ENCODE data around the gene TBC1D22B. TPM values are rescaled to one million over a fixed set of nuclear protein-coding genes. Genes with fewer than 3 reads are reported as not detected.
A peak's percentile ranks its signal among the peaks of the same experiment; 100 is the strongest.

Gene TBC1D22B
- total and polyA plus RNA-seq, 12 donors, result 7.4 to 21.9 (median 15.7) TPM

DNA sequence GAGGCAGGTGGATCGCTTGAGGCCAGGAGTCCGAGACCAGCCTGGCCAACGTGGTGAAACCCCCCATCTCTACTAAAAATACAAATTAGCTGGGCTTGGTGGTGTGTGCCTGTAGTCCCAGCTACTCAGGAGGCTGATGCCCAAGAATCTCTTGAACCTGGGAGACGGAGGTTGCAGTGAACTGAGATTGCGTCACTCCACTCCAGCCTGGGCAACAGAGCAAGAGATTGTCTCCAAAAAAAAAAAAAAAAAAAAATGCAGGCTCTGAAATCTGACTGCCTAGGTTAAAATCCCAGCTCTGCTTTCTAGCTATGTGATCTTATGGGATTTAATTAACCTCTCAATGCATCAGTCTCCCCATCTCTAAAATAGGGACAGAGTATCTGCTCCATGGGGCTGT lies 3.6 kb downstream of the TBC1D22B start:
- Histone ChIP-seq H3K36me3 (replicated peaks in 1 of 2) (no peaks in the 10 kb centered on the region), H3K4me3 (no peak overlapping the region), H3K27ac (no peak overlapping the region), H3K27me3 (no peaks in the 10 kb centered on the region), H3K9me3 (replicated peaks in 1 of 3) (no peaks in the 10 kb centered on the region), H3K4me1 (replicated peaks in 1 of 2) (peaks cover 10 to 38% of the 10 kb centered on the region in 2 donors)
- DNase-seq, result peak in 1 of 7 donors; percentile 60
- intact Hi-C loops (cut with DNase I), result no loop called here
- no peak for TF ChIP-seq POLR2A (IDR thresholded peaks at IDR 0.05)
- TF ChIP-seq, protein P1, sequence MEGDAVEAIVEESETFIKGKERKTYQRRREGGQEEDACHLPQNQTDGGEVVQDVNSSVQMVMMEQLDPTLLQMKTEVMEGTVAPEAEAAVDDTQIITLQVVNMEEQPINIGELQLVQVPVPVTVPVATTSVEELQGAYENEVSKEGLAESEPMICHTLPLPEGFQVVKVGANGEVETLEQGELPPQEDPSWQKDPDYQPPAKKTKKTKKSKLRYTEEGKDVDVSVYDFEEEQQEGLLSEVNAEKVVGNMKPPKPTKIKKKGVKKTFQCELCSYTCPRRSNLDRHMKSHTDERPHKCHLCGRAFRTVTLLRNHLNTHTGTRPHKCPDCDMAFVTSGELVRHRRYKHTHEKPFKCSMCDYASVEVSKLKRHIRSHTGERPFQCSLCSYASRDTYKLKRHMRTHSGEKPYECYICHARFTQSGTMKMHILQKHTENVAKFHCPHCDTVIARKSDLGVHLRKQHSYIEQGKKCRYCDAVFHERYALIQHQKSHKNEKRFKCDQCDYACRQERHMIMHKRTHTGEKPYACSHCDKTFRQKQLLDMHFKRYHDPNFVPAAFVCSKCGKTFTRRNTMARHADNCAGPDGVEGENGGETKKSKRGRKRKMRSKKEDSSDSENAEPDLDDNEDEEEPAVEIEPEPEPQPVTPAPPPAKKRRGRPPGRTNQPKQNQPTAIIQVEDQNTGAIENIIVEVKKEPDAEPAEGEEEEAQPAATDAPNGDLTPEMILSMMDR (IDR thresholded peaks at IDR 0.05), result no peak
- WGBS, 4 donors, result 83 to 89% (median 86%) methylated on average over 5 of the region's 5 CpGs

DNA sequence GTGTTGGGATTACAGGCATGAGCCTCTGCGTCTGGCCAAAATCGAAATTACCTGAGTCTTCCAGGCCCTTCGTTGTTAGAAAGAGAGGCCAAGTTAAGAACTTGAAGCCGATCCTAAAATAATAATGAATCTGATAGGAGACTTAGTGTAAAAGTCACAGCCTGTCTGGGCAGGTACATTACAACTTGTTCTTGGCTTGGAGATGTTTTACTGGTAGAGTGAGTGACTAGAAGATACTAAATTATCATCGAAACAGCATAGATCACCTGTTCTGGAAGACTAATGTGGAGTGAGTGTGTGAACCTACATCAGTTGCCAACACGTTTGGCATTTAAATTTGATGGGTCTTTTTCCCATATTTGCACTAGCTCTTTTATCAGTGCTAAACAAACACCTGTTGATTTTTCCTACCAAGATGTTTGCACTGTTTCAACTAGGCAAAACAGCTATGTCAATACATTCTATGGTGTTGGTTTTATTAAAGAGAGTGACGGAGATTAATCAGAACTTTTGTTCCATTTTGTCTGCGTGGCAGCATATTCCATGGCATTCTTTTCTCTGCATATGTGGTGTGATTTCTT lies 5.0 kb downstream of the TBC1D22B start:
- WGBS, 4 donors, result 78 to 89% (median 79%) methylated on average over 8 of the region's 8 CpGs
- Histone ChIP-seq H3K4me3 (no peak overlapping the region), H3K36me3 (replicated peaks in 1 of 2) (no peaks in the 10 kb centered on the region), H3K27ac (no peak overlapping the region), H3K9me3 (replicated peaks in 1 of 3) (no peaks in the 10 kb centered on the region), H3K4me1 (replicated peaks in 1 of 2) (peaks cover 10 to 33% of the 10 kb centered on the region in 2 donors), H3K27me3 (no peaks in the 10 kb centered on the region)
- no peak for DNase-seq
- TF ChIP-seq, protein P1 (IDR thresholded peaks at IDR 0.05), result no peak
- TF ChIP-seq POLR2A (IDR thresholded peaks at IDR 0.05), result no peak
- intact Hi-C loops (cut with DNase I), result no loop called here

DNA sequence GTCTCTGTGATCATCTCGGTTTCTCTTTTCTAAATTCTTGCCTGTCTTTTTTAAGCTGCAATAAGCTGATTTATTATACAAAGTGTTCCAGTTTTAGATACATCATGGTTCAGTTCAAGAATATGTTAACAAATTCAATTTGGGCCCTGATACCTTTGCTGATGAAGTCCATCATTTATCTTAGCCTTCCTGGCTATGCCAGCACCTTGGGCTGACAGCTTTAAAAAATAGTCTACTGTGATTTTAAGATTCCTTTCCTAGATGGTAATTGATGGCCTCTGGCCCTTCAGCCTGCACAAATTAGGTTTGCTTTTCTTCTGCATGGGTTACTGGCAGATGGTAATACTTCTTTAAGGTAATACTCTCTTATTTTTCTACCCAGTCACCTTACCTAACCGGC lies 7.4 kb downstream of the TBC1D22B start:
- no peaks in the 10 kb centered on the region for H3K27me3 ChIP-seq
- DNase-seq, result no peak
- H3K4me1 ChIP-seq (replicated peaks in 1 of 2), result peaks cover 4 to 14% of the 10 kb centered on the region in 2 donors
- WGBS, 4 donors, result 58 to 66% (median 62%) methylated on average over 2 of the region's 2 CpGs
- intact Hi-C loops (cut with DNase I), result no loop called here
- no peak overlapping the region for H3K27ac ChIP-seq
- TF ChIP-seq, protein P1 (IDR thresholded peaks at IDR 0.05), result no peak
- no peak for TF ChIP-seq POLR2A (IDR thresholded peaks at IDR 0.05)
- no peak overlapping the region for H3K4me3 ChIP-seq
- H3K36me3 ChIP-seq (replicated peaks in 1 of 2), result no peaks in the 10 kb centered on the region
- no peaks in the 10 kb centered on the region for H3K9me3 ChIP-seq (replicated peaks in 1 of 3)

DNA sequence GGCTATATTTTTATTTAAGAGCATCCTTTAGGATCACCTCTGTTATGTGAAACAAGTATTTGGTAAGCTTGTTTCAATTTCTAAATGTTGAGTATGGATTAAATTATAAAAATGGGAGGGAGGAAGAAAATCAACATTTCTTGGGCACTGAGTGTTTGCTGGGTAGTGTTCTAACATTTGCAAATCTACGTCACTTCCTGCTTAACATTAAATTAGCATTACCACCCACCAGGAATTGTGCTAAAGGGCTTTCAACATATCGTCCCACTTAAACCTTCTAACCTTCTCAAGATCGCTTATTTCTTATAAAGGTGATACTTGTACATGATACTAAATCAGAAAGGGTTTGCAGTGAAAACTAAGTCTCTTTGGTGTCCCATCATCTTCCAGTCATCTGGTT lies 8.3 kb downstream of the TBC1D22B start:
- no peak for TF ChIP-seq POLR2A (IDR thresholded peaks at IDR 0.05)
- TF ChIP-seq, protein P1 (IDR thresholded peaks at IDR 0.05), result no peak
- WGBS, 4 donors, result 86 to 93% (median 92%) methylated on average over 3 of the region's 3 CpGs
- intact Hi-C loops (cut with DNase I), result no loop called here
- Histone ChIP-seq H3K4me1 (replicated peaks in 1 of 2) (peaks cover 4 to 13% of the 10 kb centered on the region in 2 donors), H3K27me3 (no peaks in the 10 kb centered on the region), H3K36me3 (replicated peaks in 1 of 2) (no peaks in the 10 kb centered on the region), H3K27ac (no peak overlapping the region), H3K4me3 (no peak overlapping the region), H3K9me3 (replicated peaks in 1 of 3) (no peaks in the 10 kb centered on the region)
- DNase-seq, result no peak
